Breast epithelium (tissue), 3 donors: ENCODE data around the gene ARHGAP8.

ENCODE experiments used
- POLR2A ChIP-seq: fragments of 450-650 bp; IDR thresholded peaks from one replicate; pipeline ENCODE4 v1.6.1; 2016; ENCODE audit warnings: antibody characterized with exemption, mild to moderate bottlenecking, moderate library complexity
- TF ChIP-seq, protein P1 (sequence below), 3 donors: fragments of 450-650 bp; IDR thresholded peaks; one replicate each; pipeline ENCODE4 v1.5.1; 2016 to 2017; ENCODE audit warnings: antibody characterized with exemption in 3 of 3, mild to moderate bottlenecking in 3 of 3, moderate library complexity in 3 of 3

DNA sequence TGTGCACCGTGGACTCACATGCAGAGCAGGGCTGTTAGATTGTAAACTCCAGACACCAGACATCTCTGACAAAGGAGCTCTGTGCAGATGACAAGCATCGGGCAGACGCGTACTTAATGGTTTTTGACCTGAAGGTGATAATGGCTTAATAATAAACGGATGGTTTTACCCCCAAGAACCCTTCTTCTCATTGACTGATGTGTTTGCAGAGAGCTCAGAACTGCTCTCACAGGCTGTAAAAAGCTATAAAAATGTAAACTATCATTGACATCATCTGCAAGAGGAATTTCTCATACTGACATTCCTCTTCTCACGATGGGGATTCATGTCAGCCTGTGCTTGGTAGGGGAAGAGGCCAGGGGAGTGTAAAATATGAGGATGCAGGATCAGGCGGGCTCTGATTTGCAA, 8.6 kb upstream of the ARHGAP8 start:
- TF ChIP-seq, protein P1, sequence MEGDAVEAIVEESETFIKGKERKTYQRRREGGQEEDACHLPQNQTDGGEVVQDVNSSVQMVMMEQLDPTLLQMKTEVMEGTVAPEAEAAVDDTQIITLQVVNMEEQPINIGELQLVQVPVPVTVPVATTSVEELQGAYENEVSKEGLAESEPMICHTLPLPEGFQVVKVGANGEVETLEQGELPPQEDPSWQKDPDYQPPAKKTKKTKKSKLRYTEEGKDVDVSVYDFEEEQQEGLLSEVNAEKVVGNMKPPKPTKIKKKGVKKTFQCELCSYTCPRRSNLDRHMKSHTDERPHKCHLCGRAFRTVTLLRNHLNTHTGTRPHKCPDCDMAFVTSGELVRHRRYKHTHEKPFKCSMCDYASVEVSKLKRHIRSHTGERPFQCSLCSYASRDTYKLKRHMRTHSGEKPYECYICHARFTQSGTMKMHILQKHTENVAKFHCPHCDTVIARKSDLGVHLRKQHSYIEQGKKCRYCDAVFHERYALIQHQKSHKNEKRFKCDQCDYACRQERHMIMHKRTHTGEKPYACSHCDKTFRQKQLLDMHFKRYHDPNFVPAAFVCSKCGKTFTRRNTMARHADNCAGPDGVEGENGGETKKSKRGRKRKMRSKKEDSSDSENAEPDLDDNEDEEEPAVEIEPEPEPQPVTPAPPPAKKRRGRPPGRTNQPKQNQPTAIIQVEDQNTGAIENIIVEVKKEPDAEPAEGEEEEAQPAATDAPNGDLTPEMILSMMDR (IDR thresholded peaks at IDR 0.05) = no peak
- no peak for TF ChIP-seq POLR2A
